H1 (cell line): ENCODE measurements around the gene ADARB2. TPM values are rescaled to one million over a fixed set of nuclear protein-coding genes. Genes with fewer than 3 reads are reported as not detected.

Experiments
- YY1 ChIP-seq: IDR thresholded peaks from 2 replicates; pipeline ENCODE4 v1.6.1; 2011; ENCODE audit warnings: low read depth, mild to moderate bottlenecking, low read length
- polyA plus RNA-seq, 7 experiments: library from polyadenylated mRNA; depleted of rRNA in 3 of 7; stranded (reverse) in 5 of 7; unstranded in 2 of 7; fragments of >200 nt in 5 of 7; fragments of 200-250 nt in 2 of 7; gene quantifications; 1 replicate in 5 of 7; 2 replicates in 1 of 7; 4 replicates in 1 of 7; pipeline versions ENCODE4 v1.2.1 to v1.2.3, GENCODE V29; 2011 to 2013; ENCODE audit warnings: missing spikeins in 2 of 7, mixed read lengths in 2 of 7
- total RNA-seq: library from RNA; stranded (reverse); fragmentation: NEBNext Ultra II Directional; extraction: Animal tissue kit (Norgen Biotek cat#: 25700); gene quantifications from 2 replicates; pipeline ENCODE4 v1.2.1, GENCODE V29; 2021
- TF ChIP-seq, protein P1 (sequence below): fragments of 300-600 bp; sonication (generic); IDR thresholded peaks from 2 replicates; pipeline ENCODE4 v1.7.1; 2012; ENCODE audit warnings: low read length, moderate library complexity, mild to moderate bottlenecking, inconsistent platforms; ENCODE audit not compliant: insufficient replicate concordance

Gene ADARB2
- total and polyA plus RNA-seq, 2 of the 8 experiments (the other 6 are each of a cell fraction or from before 2014, with no cell fraction given) = 2.2 to 2.8 TPM

DNA sequence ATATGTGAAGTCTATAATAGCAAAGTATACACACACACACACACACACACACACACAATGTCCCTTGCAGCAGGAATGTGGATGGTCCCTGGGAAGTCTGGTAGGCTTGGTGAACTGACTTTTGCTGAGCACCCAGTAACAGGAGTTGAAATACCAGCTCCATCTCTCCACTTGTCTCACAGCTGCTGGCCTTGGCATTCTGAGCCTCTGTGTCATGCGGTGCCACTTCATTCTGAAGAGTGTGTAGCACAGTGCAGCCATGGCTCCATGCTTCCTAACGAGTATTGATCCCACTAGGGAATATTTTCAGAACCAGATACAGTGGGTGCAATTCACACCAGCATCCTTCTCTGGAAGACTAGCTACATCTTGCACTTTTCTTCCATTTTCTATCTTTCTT lies 192.4 kb downstream of the ADARB2 start (continued):
- TF ChIP-seq, protein P1, sequence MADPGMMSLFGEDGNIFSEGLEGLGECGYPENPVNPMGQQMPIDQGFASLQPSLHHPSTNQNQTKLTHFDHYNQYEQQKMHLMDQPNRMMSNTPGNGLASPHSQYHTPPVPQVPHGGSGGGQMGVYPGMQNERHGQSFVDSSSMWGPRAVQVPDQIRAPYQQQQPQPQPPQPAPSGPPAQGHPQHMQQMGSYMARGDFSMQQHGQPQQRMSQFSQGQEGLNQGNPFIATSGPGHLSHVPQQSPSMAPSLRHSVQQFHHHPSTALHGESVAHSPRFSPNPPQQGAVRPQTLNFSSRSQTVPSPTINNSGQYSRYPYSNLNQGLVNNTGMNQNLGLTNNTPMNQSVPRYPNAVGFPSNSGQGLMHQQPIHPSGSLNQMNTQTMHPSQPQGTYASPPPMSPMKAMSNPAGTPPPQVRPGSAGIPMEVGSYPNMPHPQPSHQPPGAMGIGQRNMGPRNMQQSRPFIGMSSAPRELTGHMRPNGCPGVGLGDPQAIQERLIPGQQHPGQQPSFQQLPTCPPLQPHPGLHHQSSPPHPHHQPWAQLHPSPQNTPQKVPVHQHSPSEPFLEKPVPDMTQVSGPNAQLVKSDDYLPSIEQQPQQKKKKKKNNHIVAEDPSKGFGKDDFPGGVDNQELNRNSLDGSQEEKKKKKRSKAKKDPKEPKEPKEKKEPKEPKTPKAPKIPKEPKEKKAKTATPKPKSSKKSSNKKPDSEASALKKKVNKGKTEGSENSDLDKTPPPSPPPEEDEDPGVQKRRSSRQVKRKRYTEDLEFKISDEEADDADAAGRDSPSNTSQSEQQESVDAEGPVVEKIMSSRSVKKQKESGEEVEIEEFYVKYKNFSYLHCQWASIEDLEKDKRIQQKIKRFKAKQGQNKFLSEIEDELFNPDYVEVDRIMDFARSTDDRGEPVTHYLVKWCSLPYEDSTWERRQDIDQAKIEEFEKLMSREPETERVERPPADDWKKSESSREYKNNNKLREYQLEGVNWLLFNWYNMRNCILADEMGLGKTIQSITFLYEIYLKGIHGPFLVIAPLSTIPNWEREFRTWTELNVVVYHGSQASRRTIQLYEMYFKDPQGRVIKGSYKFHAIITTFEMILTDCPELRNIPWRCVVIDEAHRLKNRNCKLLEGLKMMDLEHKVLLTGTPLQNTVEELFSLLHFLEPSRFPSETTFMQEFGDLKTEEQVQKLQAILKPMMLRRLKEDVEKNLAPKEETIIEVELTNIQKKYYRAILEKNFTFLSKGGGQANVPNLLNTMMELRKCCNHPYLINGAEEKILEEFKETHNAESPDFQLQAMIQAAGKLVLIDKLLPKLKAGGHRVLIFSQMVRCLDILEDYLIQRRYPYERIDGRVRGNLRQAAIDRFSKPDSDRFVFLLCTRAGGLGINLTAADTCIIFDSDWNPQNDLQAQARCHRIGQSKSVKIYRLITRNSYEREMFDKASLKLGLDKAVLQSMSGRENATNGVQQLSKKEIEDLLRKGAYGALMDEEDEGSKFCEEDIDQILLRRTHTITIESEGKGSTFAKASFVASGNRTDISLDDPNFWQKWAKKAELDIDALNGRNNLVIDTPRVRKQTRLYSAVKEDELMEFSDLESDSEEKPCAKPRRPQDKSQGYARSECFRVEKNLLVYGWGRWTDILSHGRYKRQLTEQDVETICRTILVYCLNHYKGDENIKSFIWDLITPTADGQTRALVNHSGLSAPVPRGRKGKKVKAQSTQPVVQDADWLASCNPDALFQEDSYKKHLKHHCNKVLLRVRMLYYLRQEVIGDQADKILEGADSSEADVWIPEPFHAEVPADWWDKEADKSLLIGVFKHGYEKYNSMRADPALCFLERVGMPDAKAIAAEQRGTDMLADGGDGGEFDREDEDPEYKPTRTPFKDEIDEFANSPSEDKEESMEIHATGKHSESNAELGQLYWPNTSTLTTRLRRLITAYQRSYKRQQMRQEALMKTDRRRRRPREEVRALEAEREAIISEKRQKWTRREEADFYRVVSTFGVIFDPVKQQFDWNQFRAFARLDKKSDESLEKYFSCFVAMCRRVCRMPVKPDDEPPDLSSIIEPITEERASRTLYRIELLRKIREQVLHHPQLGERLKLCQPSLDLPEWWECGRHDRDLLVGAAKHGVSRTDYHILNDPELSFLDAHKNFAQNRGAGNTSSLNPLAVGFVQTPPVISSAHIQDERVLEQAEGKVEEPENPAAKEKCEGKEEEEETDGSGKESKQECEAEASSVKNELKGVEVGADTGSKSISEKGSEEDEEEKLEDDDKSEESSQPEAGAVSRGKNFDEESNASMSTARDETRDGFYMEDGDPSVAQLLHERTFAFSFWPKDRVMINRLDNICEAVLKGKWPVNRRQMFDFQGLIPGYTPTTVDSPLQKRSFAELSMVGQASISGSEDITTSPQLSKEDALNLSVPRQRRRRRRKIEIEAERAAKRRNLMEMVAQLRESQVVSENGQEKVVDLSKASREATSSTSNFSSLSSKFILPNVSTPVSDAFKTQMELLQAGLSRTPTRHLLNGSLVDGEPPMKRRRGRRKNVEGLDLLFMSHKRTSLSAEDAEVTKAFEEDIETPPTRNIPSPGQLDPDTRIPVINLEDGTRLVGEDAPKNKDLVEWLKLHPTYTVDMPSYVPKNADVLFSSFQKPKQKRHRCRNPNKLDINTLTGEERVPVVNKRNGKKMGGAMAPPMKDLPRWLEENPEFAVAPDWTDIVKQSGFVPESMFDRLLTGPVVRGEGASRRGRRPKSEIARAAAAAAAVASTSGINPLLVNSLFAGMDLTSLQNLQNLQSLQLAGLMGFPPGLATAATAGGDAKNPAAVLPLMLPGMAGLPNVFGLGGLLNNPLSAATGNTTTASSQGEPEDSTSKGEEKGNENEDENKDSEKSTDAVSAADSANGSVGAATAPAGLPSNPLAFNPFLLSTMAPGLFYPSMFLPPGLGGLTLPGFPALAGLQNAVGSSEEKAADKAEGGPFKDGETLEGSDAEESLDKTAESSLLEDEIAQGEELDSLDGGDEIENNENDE = no peak
- TF ChIP-seq YY1 = no peak
- TF ChIP-seq, all 59 proteins: peak for 0
